A673 (cell line): Measurements from ENCODE around the gene COLEC12. TPM values are rescaled to one million over a fixed set of nuclear protein-coding genes. Genes with fewer than 3 reads are reported as not detected.
"Not testable (repeated sequence)": the region's sequence is repeated elsewhere in the genome, so short reads cannot be mapped to it uniquely, and the experiment has no call there.

Source experiments
- BruUV-seq: library from RNA; stranded (reverse); fragments of 400-500 nt; replicated peaks from 2 replicates; lab custom pipeline; 2021; lab: Mats Ljungman, UMichigan
- CTCF ChIA-PET: fragments of 300-600 bp; sonication (Branson Sonifier 250); formaldehyde crosslinking; loops from one replicate; lab custom pipeline; 2022; ENCODE audit warnings: antibody characterized with exemption; lab: Charles Lee
- POLR2A ChIA-PET: fragments of 300-600 bp; sonication (Branson Sonifier 250); formaldehyde crosslinking; loops from one replicate; lab custom pipeline; 2022; ENCODE audit warnings: antibody characterized with exemption; ENCODE audit not compliant: low non-redundant PET; lab: Charles Lee
- DNase-seq: peaks from one replicate; pipeline ENCODE4 v3.0.0-alpha.2; 2015; ENCODE audit warnings: low spot score
- H3K27ac ChIP-seq: fragments of 200-600 bp; sonication (generic); 2 replicates; pipeline ENCODE4 v1.5.1; 2016; ENCODE audit warnings: mixed run types, low read depth, mild to moderate bottlenecking, mixed read lengths, antibody characterized with exemption, low read length; ENCODE audit not compliant: poor library complexity, severe bottlenecking
- H3K27me3 ChIP-seq: fragments of 200-600 bp; sonication (generic); replicated peaks from 2 replicates; pipeline ENCODE4 v1.6.1; 2017; ENCODE audit warnings: mixed run types, low read depth, mild to moderate bottlenecking, mixed read lengths, antibody characterized with exemption, low read length; ENCODE audit not compliant: insufficient read depth, poor library complexity
- H3K36me3 ChIP-seq: fragments of 200-600 bp; sonication (generic); 2 replicates; pipeline ENCODE4 v1.6.1; 2016; ENCODE audit warnings: mixed run types, mild to moderate bottlenecking, mixed read lengths, antibody characterized with exemption, low read length; ENCODE audit not compliant: insufficient read depth, poor library complexity, severe bottlenecking
- H3K4me1 ChIP-seq: fragments of 200-600 bp; sonication (generic); 2 replicates; pipeline ENCODE4 v1.6.1; 2017; ENCODE audit warnings: mixed run types, mild to moderate bottlenecking, mixed read lengths, antibody characterized with exemption, low read length; ENCODE audit not compliant: insufficient read depth, poor library complexity, severe bottlenecking
- H3K4me3 ChIP-seq: fragments of 200-600 bp; sonication (generic); 2 replicates; pipeline ENCODE4 v1.5.1; 2016; ENCODE audit warnings: low read depth, mixed run types, mild to moderate bottlenecking, mixed read lengths, low read length; ENCODE audit not compliant: poor library complexity, severe bottlenecking
- H3K9me3 ChIP-seq: fragments of 200-600 bp; sonication (generic); 2 replicates; pipeline ENCODE4 v1.6.1; 2016; ENCODE audit warnings: mixed run types, low read depth, mild to moderate bottlenecking, mixed read lengths, antibody characterized with exemption, low read length; ENCODE audit not compliant: poor library complexity, severe bottlenecking
- CTCF ChIP-seq: fragments of 300-800, 200-600 bp; sonication (generic); conservative IDR thresholded peaks from 2 replicates; pipeline ENCODE4 v1.5.1; 2017; ENCODE audit warnings: low read depth, mild to moderate bottlenecking, antibody characterized with exemption, low read length, moderate library complexity, mixed read lengths
- EZH2 ChIP-seq: fragments of 200-600 bp; sonication (generic); IDR thresholded peaks from 2 replicates; pipeline ENCODE4 v1.6.1; 2017; ENCODE audit warnings: borderline replicate concordance, low read depth, mild to moderate bottlenecking, mixed read lengths, antibody characterized with exemption, low read length; ENCODE audit not compliant: poor library complexity, severe bottlenecking
- intact Hi-C: fragments of 100-400 bp; cut with micrococcal nuclease; formaldehyde crosslinking; loops from one replicate; pipeline ENCODE4 v1.10.0; 2022; ENCODE audit not compliant: unreplicated experiment
- total RNA-seq: library from RNA; stranded (reverse); gene quantifications from 2 replicates; pipeline ENCODE4 v1.2.3, GENCODE V29; 2021

The COLEC12 gene
- total RNA-seq, 1 experiment from 2014 or later: 0.86 TPM

GRCh38 chr18:312415-312814 lies 188.1 kb downstream of the COLEC12 start:
- no peak overlapping the region for H3K27ac ChIP-seq
- BruUV-seq: no TSS peak
- no peak overlapping the region for H3K4me3 ChIP-seq
- no peaks in the 10 kb centered on the region for H3K9me3 ChIP-seq
- TF ChIP-seq CTCF: no peak
- no peak for TF ChIP-seq EZH2
- no peaks in the 10 kb centered on the region for H3K4me1 ChIP-seq
- no peaks in the 10 kb centered on the region for H3K36me3 ChIP-seq
- ChIA-PET POLR2A (no interaction called here), CTCF (no interaction called here)
- H3K27me3 ChIP-seq: no peaks in the 10 kb centered on the region
- no peak for DNase-seq
- intact Hi-C loops: no loop called here

- Histone ChIP-seq H3K27me3 (no peaks in the 10 kb centered on the region), H3K4me3 (no peak overlapping the region), H3K27ac (no peak overlapping the region), H3K36me3 (no peaks in the 10 kb centered on the region), H3K4me1 (peaks cover 4% of the 10 kb centered on the region), H3K9me3 (no peaks in the 10 kb centered on the region)
- CTCF ChIA-PET: no interaction called here
- intact Hi-C loops: no loop called here
- no TSS peak for BruUV-seq
- TF ChIP-seq EZH2 (no peak), CTCF (no peak)
- POLR2A ChIA-PET: no interaction called here
- DNase-seq: no peak
These were observed 190.5 kb downstream of the COLEC12 start for GRCh38 chr18:310042-310441.

GRCh38 chr18:308086-308485 lies 192.4 kb downstream of the COLEC12 start:
- H3K36me3 ChIP-seq, H3K4me3 ChIP-seq, H3K27me3 ChIP-seq, intact Hi-C loops, BruUV-seq, H3K4me1 ChIP-seq, POLR2A ChIA-PET, H3K9me3 ChIP-seq, DNase-seq, CTCF ChIA-PET, H3K27ac ChIP-seq: not testable (repeated sequence)

GRCh38 chr18:306608-307255 lies 193.8 kb downstream of the COLEC12 start:
- TF ChIP-seq EZH2: no peak
- no peak for TF ChIP-seq CTCF
- no peaks in the 10 kb centered on the region for H3K9me3 ChIP-seq
- no peaks in the 10 kb centered on the region for H3K36me3 ChIP-seq
- H3K27ac ChIP-seq: no peak overlapping the region
- peaks cover 5% of the 10 kb centered on the region for H3K4me1 ChIP-seq
- POLR2A ChIA-PET: no interaction called here
- CTCF ChIA-PET: no interaction called here
- BruUV-seq: no TSS peak
- H3K4me3 ChIP-seq: no peak overlapping the region
- no peak for DNase-seq
- H3K27me3 ChIP-seq: no peaks in the 10 kb centered on the region
- intact Hi-C loops: no loop called here
